HG03565 (cell line): ENCODE measurements around the gene OR1L8.

Experiments
- ATAC-seq: cut with Tn5 transposase; IDR thresholded peaks from one replicate; pipeline ENCODE4 v1.9.1; 2021; ENCODE audit warnings: mild to moderate bottlenecking, moderate library complexity; ENCODE audit not compliant: unreplicated experiment

OR1L8 gene

DNA sequence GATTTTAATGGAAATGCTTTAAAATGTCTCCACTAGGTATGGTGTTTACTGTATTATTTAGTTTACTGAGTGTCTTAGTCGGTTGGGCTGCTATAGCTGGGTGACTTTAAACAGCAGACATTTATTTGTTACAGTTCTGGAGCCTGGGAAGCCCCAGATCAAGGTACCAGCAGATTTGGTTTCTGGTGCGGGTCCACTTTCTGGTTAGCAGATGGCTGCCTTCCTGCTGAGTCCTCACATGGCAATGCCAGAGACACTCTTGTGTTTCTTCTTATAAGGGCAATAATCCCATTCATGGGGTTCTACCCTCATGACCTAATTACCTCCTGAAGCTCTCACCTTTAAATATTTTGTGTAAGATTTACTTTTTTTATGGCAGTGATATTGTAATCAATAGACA lies 65.0 kb downstream of the OR1L8 start:
- ATAC-seq = no peak
